ENCODE measurements around the gene WNT3.

The WNT3 gene

DNA sequence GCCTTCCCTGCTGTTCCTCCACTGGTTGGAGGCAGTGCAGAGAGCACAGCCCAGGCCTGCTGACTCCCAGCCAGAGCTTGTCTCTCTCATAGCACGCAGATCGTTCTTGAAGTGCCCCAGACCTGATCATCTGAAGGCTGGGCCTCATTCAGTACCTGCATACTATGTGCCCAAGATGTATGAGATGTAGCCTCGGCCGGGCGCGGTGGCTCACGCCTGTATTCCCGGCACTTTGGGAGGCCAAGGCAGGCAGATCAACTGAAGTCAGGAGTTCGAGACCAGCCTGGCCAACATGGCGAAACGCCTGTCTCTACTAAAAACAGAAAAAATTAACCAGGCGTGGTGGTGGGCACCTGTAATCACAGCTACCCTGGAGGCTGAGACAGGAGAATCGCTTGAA lies 31.0 kb downstream of the WNT3 start:
- Histone ChIP-seq H3K4me3 (ENCODE audit: low read length) (no peak overlapping the region), H3K9ac (ENCODE audit: low read length) (no peak overlapping the region), H3K27me3 (ENCODE audit: control insufficient read depth, insufficient read depth, low read length) (peaks cover 2% of the 10 kb centered on the region), H3K36me3 (ENCODE audit: control insufficient read depth, insufficient read depth, low read length) (no peaks in the 10 kb centered on the region), H3K4me1 (ENCODE audit: control insufficient read depth, insufficient read depth, low read length) (no peaks in the 10 kb centered on the region), H3K27ac (ENCODE audit: low read depth, low read length) (no peak overlapping the region)

DNA sequence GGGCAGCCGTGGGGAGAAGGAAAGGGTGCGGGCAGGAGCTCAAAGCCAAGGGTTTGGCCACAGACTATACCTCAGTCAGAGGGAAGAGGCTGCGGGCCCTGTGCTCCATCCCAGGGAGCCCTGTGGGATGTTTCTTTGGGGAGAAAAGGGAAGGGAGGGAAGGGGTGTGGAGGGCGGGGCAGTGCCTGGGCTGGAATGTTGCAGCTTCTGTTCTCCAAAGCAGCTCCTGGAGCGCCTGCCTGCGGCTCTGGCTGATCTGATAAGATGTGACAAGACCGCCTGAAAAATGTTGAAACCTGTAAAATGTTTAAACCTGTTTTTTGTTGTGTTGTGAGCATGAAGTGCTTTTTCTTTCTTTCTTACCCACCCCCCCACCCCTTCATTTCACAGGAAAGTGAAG lies 32.8 kb downstream of the WNT3 start:
- H3K4me1 ChIP-seq (ENCODE audit: control insufficient read depth, insufficient read depth, low read length): no peaks in the 10 kb centered on the region
- no peaks in the 10 kb centered on the region for H3K27me3 ChIP-seq (ENCODE audit: control insufficient read depth, insufficient read depth, low read length)
- no peaks in the 10 kb centered on the region for H3K36me3 ChIP-seq (ENCODE audit: control insufficient read depth, insufficient read depth, low read length)
- no peak overlapping the region for H3K27ac ChIP-seq (ENCODE audit: low read depth, low read length)
- no peak overlapping the region for H3K4me3 ChIP-seq (ENCODE audit: low read length)
- no peak overlapping the region for H3K9ac ChIP-seq (ENCODE audit: low read length)

DNA sequence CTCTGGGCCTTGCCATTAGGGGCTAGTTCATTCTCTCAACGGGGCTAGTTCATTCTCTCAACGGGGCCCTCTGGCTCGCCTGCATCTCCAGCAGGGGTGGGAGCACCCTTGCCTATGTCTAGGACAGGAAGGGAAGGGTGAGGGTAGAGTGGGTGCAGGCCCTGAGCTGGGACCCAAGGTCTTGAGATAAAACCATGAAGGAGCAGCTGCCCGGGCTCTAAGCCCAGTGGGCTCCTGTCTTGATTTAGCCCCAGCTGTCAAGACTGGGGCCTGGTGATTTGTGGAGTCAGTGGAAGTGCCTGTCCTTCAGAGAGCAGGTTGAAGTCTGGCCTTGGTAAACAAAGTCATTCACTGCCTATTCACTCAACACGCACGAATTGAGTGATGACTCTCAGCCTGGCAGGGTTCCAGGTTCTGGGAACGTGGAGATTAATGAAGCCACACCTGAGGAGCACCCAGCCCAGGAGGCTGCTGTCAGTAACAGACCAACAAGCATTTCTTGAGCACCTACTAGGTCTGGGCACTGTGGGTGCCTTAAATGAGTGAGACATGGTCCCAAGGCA lies 35.4 kb downstream of the WNT3 start:
- H3K4me3 ChIP-seq (ENCODE audit: low read length): no peak overlapping the region
- no peaks in the 10 kb centered on the region for H3K27me3 ChIP-seq (ENCODE audit: control insufficient read depth, insufficient read depth, low read length)
- H3K36me3 ChIP-seq (ENCODE audit: control insufficient read depth, insufficient read depth, low read length): no peaks in the 10 kb centered on the region
- no peak overlapping the region for H3K27ac ChIP-seq (ENCODE audit: low read depth, low read length)
- no peak overlapping the region for H3K9ac ChIP-seq (ENCODE audit: low read length)
- no peaks in the 10 kb centered on the region for H3K4me1 ChIP-seq (ENCODE audit: control insufficient read depth, insufficient read depth, low read length)

DNA sequence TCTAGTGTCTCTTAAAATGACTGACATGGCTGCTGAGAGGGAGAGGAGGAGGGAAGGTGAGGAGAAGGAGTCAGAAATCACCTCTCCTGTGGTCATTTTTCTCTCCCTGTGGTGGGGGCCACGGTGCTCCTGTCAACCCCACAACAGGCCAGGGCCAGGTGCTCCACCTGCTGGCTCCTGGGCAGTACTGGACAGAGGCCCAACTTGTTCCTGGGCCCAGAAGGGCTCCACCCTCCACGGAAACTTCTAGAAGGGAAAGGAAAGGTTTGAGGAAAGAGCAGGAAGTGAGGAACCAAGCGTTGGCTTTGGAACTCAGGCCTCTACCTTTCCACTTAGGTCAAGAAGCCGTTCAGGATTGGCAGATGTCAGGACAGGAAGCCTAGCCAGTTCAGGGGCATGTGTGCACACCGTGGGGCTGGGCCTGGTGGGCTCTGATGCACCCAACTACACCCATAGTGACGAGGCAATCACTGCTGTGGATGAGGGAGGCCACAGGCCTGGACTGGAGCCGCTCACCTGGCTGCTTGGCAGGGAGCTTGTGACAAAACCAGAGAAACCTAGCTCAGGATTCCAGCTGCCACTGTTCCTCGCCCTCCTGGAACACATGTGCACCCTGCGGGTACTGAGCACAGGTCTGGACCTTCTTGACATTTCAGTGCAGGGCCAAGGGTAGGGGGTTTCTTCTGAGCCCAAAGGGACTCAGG lies 36.1 kb downstream of the WNT3 start:
- Histone ChIP-seq H3K4me1 (ENCODE audit: control insufficient read depth, insufficient read depth, low read length) (no peaks in the 10 kb centered on the region), H3K27ac (ENCODE audit: low read depth, low read length) (no peak overlapping the region), H3K36me3 (ENCODE audit: control insufficient read depth, insufficient read depth, low read length) (no peaks in the 10 kb centered on the region), H3K27me3 (ENCODE audit: control insufficient read depth, insufficient read depth, low read length) (no peaks in the 10 kb centered on the region), H3K4me3 (ENCODE audit: low read length) (no peak overlapping the region), H3K9ac (ENCODE audit: low read length) (no peak overlapping the region)

DNA sequence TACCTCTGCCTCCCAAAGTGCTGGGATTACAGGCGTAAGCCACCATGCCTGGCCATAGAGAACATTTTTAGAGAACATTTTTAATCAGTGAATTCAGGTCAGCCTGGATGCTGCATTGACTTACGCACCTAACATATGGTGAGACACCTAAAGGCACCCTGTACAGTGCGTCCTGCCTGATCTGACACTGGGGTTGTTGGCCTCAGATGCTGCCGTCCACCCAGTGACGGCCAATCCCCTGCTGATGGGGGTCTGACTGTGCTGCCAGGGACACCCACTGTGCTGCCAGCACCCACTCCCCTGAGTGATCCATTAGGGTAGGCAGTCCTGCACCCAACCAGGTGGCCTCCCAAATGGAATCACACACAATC lies 38.5 kb downstream of the WNT3 start:
- no peak overlapping the region for H3K9ac ChIP-seq (ENCODE audit: low read length)
- no peak overlapping the region for H3K27ac ChIP-seq (ENCODE audit: low read depth, low read length)
- no peaks in the 10 kb centered on the region for H3K27me3 ChIP-seq (ENCODE audit: control insufficient read depth, insufficient read depth, low read length)
- no peaks in the 10 kb centered on the region for H3K4me1 ChIP-seq (ENCODE audit: control insufficient read depth, insufficient read depth, low read length)
- H3K36me3 ChIP-seq (ENCODE audit: control insufficient read depth, insufficient read depth, low read length): no peaks in the 10 kb centered on the region
- no peak overlapping the region for H3K4me3 ChIP-seq (ENCODE audit: low read length)

DNA sequence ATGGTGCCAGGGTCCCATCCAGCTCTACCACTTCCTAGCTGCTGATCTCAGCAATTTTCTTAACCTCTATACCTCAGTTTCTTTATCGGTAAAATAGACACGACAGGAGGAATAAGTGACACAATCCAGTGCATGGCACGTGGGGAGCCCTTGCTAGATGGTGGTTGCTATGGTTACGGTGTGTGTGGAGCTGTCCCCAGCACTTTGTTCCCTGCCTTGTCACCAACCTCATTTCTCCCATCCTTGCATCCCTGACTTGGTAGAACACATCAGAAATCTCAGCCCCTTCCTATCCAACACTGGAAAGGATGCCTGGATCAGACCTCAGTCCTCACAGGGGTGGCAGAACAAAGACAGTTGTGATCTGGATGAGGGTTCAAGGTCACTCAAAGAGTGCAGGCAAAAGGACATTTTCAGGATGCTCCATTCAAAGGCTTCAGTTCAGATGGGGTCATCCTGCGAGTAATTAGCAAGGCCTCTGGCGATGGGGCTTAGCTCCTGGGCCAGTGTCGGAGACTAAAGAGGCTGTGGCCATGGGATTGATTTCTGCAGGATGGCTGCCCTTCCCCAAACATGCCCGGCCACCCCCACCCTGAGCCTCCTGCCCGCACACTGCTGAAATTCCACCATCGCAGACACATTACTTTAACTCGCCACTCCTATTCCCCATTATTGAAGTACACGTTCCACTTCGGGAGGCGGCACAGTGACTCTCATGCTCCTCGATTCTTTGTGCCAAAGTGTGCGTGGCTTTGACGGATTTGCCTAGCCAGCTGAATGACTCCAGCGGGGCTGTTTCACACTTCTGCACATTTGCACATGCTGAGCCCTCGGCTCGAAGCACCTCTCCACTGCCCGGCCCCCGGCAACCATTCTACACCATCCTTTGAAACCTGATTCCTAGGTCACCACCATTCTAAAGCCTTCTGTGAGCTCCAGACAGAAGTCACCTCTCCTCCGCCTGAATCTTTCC lies 40.3 kb downstream of the WNT3 start:
- Histone ChIP-seq H3K4me1 (ENCODE audit: control insufficient read depth, insufficient read depth, low read length) (no peaks in the 10 kb centered on the region), H3K4me3 (ENCODE audit: low read length) (no peak overlapping the region), H3K27me3 (ENCODE audit: control insufficient read depth, insufficient read depth, low read length) (no peaks in the 10 kb centered on the region), H3K27ac (ENCODE audit: low read depth, low read length) (no peak overlapping the region), H3K9ac (ENCODE audit: low read length) (no peak overlapping the region), H3K36me3 (ENCODE audit: control insufficient read depth, insufficient read depth, low read length) (no peaks in the 10 kb centered on the region)

DNA sequence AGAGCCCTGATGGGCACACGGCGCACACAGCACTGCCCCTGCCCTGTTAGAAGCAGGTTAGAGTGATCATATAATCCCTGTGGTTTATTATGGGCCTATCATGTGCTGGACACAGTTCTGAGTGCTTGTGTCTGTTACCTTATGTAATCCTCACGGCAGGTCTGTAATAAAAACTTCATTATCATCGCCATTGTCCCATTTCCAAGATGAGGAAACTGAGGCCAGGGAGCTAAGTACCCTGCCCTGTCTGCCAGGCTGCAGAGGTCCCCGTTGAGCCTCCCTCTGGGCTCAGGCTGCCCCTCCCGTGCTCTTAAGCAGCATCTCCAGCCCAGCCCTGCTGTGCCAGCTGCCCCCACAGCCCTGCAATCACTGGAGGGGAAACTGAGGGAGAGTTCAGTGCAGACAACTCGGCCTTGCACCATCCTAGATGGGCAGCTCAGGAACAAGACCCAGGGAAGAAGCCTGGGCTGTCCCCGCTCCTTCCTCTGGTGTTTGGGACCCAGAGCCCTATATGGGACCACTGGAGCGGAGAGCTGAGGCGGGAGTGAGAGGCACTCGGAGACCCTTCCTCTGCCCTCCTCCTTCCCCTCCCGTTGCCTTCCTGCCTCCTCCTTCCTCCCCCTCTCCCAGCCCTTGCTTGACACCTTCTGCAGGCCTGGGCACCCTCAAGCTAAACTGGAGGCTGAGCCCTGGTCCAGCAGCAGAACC lies 42.0 kb downstream of the WNT3 start:
- Histone ChIP-seq H3K27me3 (ENCODE audit: control insufficient read depth, insufficient read depth, low read length) (no peaks in the 10 kb centered on the region), H3K4me1 (ENCODE audit: control insufficient read depth, insufficient read depth, low read length) (no peaks in the 10 kb centered on the region), H3K27ac (ENCODE audit: low read depth, low read length) (no peak overlapping the region), H3K4me3 (ENCODE audit: low read length) (no peak overlapping the region), H3K9ac (ENCODE audit: low read length) (no peak overlapping the region), H3K36me3 (ENCODE audit: control insufficient read depth, insufficient read depth, low read length) (no peaks in the 10 kb centered on the region)

DNA sequence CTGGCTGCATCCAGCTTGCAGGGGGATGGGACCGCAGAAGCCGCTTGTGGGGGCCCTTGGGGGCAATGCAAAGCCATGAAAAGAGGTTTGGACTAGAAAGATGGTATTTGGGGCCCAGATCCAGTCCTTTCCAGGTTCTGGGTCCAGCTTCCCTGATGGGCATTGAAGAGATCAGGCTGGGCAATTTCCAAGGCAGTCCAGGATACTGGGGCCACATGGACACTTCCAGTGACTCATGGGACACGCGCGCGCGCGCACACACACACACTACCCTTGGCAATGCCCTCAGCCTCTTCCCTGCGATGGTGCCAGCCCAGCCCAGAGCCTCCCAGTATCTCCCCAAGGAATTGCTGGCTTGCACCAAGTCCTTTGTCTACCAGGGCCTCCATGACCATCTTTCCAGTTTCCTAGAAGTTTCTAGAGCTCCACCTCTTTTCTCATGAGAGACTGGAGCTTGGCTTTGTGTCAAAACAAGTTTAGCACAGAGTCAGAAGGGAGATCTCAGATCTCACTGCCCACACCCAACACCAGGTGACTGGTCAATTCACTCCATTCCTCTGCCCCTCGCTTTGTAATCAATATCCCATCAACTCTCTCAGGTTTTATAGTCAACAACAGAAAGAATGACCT lies 44.3 kb downstream of the WNT3 start:
- no peaks in the 10 kb centered on the region for H3K4me1 ChIP-seq (ENCODE audit: control insufficient read depth, insufficient read depth, low read length)
- H3K27me3 ChIP-seq (ENCODE audit: control insufficient read depth, insufficient read depth, low read length): no peaks in the 10 kb centered on the region

DNA sequence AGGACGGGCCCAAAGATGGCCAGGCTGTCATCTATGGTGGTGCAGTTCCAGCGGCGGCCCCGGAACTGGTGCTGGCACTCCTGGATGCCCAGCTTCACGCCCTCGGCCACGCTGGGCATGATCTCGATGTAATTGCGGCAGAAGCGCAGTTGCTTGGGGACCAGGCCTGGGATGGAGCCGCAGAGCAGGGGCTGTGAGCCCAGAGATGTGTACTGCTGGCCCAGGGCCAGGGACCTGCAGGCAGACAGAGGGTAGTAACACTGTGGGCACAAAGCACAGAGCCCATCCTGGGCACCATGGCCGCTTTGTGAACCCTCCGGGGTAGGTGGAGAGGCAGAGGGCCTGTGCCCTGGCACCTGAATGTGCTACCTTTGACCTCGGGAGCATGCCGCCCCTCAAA lies 44.8 kb downstream of the WNT3 start:
- no peak overlapping the region for H3K9ac ChIP-seq (ENCODE audit: low read length)
- no peak overlapping the region for H3K4me3 ChIP-seq (ENCODE audit: low read length)
- H3K27me3 ChIP-seq (ENCODE audit: control insufficient read depth, insufficient read depth, low read length): no peaks in the 10 kb centered on the region
- no peak overlapping the region for H3K27ac ChIP-seq (ENCODE audit: low read depth, low read length)
- no peaks in the 10 kb centered on the region for H3K4me1 ChIP-seq (ENCODE audit: control insufficient read depth, insufficient read depth, low read length)
- no peaks in the 10 kb centered on the region for H3K36me3 ChIP-seq (ENCODE audit: control insufficient read depth, insufficient read depth, low read length)

More for the DNA sequence above, 44.3 kb downstream of the WNT3 start:
- Histone ChIP-seq H3K27ac (ENCODE audit: low read depth, low read length) (no peak overlapping the region), H3K36me3 (ENCODE audit: control insufficient read depth, insufficient read depth, low read length) (no peaks in the 10 kb centered on the region), H3K9ac (ENCODE audit: low read length) (no peak overlapping the region), H3K4me3 (ENCODE audit: low read length) (no peak overlapping the region)

DNA sequence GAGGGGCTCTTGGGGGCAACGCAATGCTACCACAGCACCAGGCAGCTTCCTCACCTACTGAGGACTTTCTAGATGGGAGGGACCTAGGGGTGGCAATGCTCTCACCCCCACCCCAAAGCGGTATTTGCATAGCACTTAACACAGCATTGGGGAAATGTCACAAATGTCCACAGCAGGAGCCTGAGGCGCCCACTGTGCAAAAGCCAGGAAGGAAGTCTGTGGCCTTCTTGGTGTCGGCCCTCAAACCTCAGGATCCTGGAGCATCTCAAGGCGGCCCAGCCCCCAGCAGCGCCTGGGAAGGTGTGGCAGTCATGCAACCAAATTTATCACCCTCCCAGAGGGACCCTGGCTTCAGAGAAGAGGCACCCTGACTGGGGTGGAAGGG lies 45.3 kb downstream of the WNT3 start:
- no peaks in the 10 kb centered on the region for H3K36me3 ChIP-seq (ENCODE audit: control insufficient read depth, insufficient read depth, low read length)
- no peaks in the 10 kb centered on the region for H3K4me1 ChIP-seq (ENCODE audit: control insufficient read depth, insufficient read depth, low read length)
- no peaks in the 10 kb centered on the region for H3K27me3 ChIP-seq (ENCODE audit: control insufficient read depth, insufficient read depth, low read length)
- no peak overlapping the region for H3K4me3 ChIP-seq (ENCODE audit: low read length)
- H3K9ac ChIP-seq (ENCODE audit: low read length): no peak overlapping the region
- H3K27ac ChIP-seq (ENCODE audit: low read depth, low read length): no peak overlapping the region

DNA sequence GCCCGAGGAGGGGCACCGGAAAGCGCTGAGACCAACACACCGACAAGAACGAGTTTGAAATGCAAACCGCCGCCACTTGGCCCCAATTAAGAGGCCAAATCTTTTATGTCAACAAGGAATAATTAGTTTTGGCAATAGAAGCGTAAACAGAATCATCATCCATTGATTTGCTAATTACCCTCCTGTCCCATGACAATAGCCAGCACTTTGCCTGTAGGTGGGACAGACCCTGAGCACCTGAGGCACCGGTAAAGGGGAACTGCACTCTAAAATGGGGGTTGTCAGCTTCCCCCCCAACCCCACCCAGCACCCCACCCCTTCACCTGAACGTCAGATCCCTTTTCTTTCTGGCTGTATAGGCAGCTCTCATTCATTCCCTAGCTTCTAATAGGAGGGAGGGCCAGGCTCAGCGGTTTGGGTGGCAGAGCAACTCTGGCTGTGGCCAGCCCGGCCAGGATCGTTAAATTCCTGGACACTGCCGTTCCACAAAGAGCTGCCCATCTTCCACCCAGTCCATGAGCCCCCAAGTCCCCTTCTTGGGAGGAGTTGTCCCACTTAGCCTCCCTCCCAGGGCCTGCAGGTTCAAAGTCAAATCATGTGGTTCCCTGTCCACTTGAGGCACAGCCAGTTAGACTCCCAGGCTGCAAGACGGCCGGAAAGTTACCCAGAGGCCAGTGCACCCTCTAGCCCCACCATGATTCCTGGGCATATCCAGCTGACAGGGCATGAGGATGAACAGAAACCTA lies 45.8 kb downstream of the WNT3 start:
- Histone ChIP-seq H3K27me3 (ENCODE audit: control insufficient read depth, insufficient read depth, low read length) (no peaks in the 10 kb centered on the region), H3K4me3 (ENCODE audit: low read length) (peak overlapping the region; percentile 48), H3K9ac (ENCODE audit: low read length) (no peak overlapping the region), H3K4me1 (ENCODE audit: control insufficient read depth, insufficient read depth, low read length) (no peaks in the 10 kb centered on the region), H3K36me3 (ENCODE audit: control insufficient read depth, insufficient read depth, low read length) (no peaks in the 10 kb centered on the region), H3K27ac (ENCODE audit: low read depth, low read length) (no peak overlapping the region)
